A673 (cell line): ENCODE results near the gene POU6F1.

ENCODE experiments used
- CTCF ChIP-seq: fragments of 300-800, 200-600 bp; sonication (generic); conservative IDR thresholded peaks from 2 replicates; pipeline ENCODE4 v1.5.1; 2017; ENCODE audit warnings: low read depth, mild to moderate bottlenecking, antibody characterized with exemption, low read length, moderate library complexity, mixed read lengths
- EZH2 ChIP-seq: fragments of 200-600 bp; sonication (generic); IDR thresholded peaks from 2 replicates; pipeline ENCODE4 v1.6.1; 2017; ENCODE audit warnings: borderline replicate concordance, low read depth, mild to moderate bottlenecking, mixed read lengths, antibody characterized with exemption, low read length; ENCODE audit not compliant: poor library complexity, severe bottlenecking

DNA sequence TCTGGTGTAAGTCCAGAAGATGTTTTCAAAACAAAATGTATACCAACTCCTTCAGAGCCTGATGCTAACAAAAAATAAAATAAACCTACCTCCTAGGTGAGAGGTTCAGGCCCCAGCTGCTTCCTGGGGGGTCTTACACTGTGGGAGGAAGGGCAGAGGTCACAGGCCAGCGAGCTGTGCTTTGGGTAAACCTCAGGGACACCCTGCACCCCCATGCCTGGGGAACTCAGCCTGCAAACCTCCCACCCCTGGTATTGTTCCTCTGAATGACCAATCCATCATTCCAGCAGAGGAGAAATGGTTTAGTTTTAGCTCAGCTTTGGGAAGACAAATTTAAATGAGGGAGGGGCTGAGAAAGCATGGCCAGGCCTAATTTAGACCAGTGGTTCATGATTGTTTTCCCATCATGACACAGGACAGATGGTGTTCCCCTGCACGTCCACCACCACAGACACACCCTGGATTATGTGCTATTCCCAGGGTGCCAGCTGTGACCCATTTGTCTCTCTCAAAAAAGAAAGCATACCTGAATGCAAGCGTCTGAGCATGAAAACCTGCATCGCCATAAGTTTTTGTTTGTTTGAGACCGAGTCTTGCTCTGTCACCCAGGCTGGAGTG, 30.4 kb downstream of the POU6F1 start:
- TF ChIP-seq CTCF (no peak), EZH2 (no peak)
